GM10266 (cell line): Measurements from ENCODE around the gene BEND5.

ENCODE experiments used
- DNase-seq: peaks from one replicate; pipeline ENCODE4 v3.0.0; 2012; ENCODE audit errors: extremely low spot score
- CTCF ChIP-seq: IDR thresholded peaks from 2 replicates; pipeline ENCODE4 v1.5.1; 2012; ENCODE audit warnings: mild to moderate bottlenecking, low read depth; ENCODE audit not compliant: control insufficient read depth, insufficient read depth; ENCODE audit errors: missing control alignments

The BEND5 gene

GRCh38 chr1:48741380-48741779 lies 35.3 kb downstream of the BEND5 start:
- DNase-seq, result no peak
- TF ChIP-seq CTCF, result no peak

DNA sequence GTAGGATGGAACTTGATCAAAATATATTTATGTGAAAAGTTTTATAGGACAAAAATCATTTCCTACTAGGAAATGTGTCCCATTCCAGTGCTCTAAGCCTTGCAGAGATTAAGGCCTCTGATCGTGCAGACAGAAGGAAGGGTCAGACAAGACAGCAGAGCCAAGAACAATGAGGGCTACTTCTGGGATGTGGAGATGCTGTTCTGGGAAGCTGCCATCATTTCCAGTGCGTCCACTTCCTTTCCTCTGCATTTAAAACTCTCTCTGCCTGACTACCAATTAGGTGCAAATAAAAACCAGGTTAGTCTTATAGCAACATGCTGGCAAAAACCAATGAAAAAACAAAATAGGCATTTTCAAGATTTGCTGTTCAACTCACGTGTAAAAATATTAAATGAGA lies 36.1 kb downstream of the BEND5 start:
- no peak for DNase-seq
- no peak for TF ChIP-seq CTCF

GRCh38 chr1:48739091-48739490 lies 37.6 kb downstream of the BEND5 start:
- no peak for TF ChIP-seq CTCF

DNA sequence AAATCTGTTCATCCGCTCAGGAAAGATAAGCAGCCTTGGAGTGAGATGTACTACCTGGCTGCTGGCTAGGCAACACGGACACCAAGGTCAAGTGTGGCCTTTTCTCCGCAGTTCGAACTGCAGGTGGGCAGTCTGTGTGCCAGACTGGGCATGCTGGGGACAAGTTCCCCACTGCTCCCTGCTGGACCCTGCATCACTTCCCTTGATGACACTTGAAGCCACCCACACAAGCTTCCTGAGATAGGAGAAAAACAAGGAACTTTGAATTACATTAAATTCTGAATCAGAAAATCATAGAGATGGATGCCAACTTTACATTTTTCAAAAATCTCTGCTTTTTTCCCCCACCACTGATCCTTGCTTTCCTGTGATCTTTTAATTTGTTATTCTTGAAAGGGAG lies 38.3 kb downstream of the BEND5 start:
- DNase-seq, result no peak
- TF ChIP-seq CTCF, result no peak

More at GRCh38 chr1:48739091-48739490, 37.6 kb downstream of the BEND5 start:
- DNase-seq, result no peak

DNA sequence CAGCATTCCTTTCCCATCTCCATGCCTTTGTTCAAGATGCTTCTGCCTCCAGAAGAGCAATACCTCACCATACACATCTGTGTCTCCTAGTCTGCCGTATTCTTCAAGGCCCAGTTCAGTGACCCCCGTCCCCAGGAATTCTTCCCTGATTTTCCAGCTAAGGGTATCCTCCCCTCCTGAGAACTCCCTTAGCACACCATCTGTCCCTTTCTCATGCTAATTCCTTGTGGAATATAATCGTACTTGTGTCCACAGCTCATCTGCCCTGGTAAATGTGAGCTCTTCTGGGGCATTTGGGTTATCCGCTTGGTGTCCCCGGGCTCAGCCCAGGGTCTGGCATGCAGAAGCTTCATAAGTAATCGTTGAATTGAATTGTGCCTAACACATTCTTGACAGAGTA lies 40.9 kb downstream of the BEND5 start:
- no peak for DNase-seq
- TF ChIP-seq CTCF, result no peak

DNA sequence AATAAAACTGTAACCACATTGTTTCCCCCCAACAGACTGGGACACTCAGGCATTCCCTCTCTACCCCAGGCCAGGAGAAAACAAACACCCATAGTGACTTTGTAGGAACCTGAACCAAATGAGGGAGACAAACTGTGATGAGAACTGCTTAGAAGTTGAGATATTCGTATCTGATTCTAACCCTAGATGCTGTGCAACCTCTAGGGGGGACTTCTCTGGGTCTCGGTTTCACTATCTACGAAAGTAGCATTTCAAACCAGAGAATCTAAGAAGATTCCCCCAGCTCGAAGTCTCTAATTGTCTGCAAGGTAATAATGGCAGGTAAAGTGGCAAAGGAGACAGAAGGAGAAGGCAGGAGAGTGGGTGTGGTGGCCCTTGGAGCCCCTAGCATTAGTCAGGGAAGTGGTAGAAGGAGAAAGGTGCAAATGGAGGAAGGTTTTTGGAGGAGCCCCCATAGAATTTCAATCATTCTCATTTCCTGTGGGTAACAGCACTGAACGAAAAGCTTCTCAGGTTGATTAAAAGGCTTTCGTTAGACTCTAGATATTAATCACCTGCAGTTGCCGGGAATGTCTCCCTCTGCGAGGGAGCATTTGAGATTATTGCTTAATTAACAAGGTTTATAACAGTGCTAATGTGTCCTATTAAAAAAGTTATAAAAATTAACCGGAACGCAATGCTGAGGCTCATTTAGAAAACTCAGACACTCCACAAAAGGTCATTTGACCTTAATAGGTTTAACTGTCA lies 46.4 kb downstream of the BEND5 start:
- no peak for DNase-seq
- TF ChIP-seq CTCF, result no peak

- no peak for TF ChIP-seq CTCF
- no peak for DNase-seq
Measured at GRCh38 chr1:48728584-48728983, 48.1 kb downstream of the BEND5 start.
